HL-60/S4 treated with retinoic acid at 250 ng/mL for 4 days and 3 days (cell line): Measurements from ENCODE around the gene FASTK.
"Not testable (repeated sequence)": the region's sequence is repeated elsewhere in the genome, so short reads cannot be mapped to it uniquely, and the experiment has no call there.

Experiments
- in situ Hi-C: fragments of 300-500 bp; cut with MboI; formaldehyde crosslinking; loops from 2 replicates; pipeline ENCODE4 v1.7.0; 2022; ENCODE audit warnings: low sequenced_read_pairs

The FASTK gene

GRCh38 chr7:151053751-151054150, 26.9 kb downstream of the FASTK start:
- in situ Hi-C loops: no loop called here

GRCh38 chr7:151053096-151053495, 27.5 kb downstream of the FASTK start:
- in situ Hi-C loops: no loop called here

- in situ Hi-C loops: no loop called here
Measured at GRCh38 chr7:151051108-151051507, 29.5 kb downstream of the FASTK start.

GRCh38 chr7:151048911-151049463, 31.6 kb downstream of the FASTK start:
- in situ Hi-C loops: no loop called here

- in situ Hi-C loops: no loop called here
Measured at GRCh38 chr7:151047976-151048815, 32.4 kb downstream of the FASTK start, which contains the start of gene ASIC3. Gene ASIC3, plus strand, starts transcription at chr7:151048531. Its CDS starts 355 bp downstream, at chr7:151048886.

GRCh38 chr7:151046603-151047573, 33.7 kb downstream of the FASTK start:
- in situ Hi-C loops: no loop called here

GRCh38 chr7:151045967-151046366, 34.6 kb downstream of the FASTK start:
- in situ Hi-C loops: no loop called here

GRCh38 chr7:151045262-151045661, 35.3 kb downstream of the FASTK start:
- in situ Hi-C loops: no loop called here

- in situ Hi-C loops: no loop called here
Measured at GRCh38 chr7:151043959-151044358, 36.6 kb downstream of the FASTK start.

- in situ Hi-C loops: not testable (repeated sequence)
Measured at GRCh38 chr7:151043449-151043848, 37.2 kb downstream of the FASTK start.

GRCh38 chr7:151040616-151041375, 39.8 kb downstream of the FASTK start:
- in situ Hi-C loops: no loop called here

GRCh38 chr7:151039850-151040548, 40.6 kb downstream of the FASTK start:
- in situ Hi-C loops: no loop called here

- in situ Hi-C loops: no loop called here
Measured at GRCh38 chr7:151038951-151039849, 41.4 kb downstream of the FASTK start.

GRCh38 chr7:151035902-151036301, 44.7 kb downstream of the FASTK start:
- in situ Hi-C loops: no loop called here

- in situ Hi-C loops: no loop called here
Measured at GRCh38 chr7:151035026-151035717, 45.4 kb downstream of the FASTK start.

GRCh38 chr7:151034312-151035025, 46.1 kb downstream of the FASTK start:
- in situ Hi-C loops: no loop called here

GRCh38 chr7:151033864-151034249, 46.8 kb downstream of the FASTK start:
- in situ Hi-C loops: no loop called here
